Activated CD8-positive, alpha-beta memory T cell treated with anti-CD3 and anti-CD28 coated beads, Interleukin-2, amount 10 ng/mL, durations not matched to agents 7 days and 5 days (primary cell): ENCODE data around the gene KCNE3. TPM values are rescaled to one million over a fixed set of nuclear protein-coding genes. Genes with fewer than 3 reads are reported as not detected.
"Not testable (repeated sequence)": the region's sequence is repeated elsewhere in the genome, so short reads cannot be mapped to it uniquely, and the experiment has no call there.

Experiments
- ATAC-seq: fragments of 150-1000 bp; cut with Tn5 transposase; one replicate; pipeline ENCODE4 v1.10.0; 2021; ENCODE audit warnings: moderate library complexity
- CTCF ChIA-PET: fragments of 350-600 bp; sonication (Branson Sonifier 250); formaldehyde crosslinking; loops from one replicate; lab custom pipeline; 2021; ENCODE audit warnings: antibody characterized with exemption; lab: Charles Lee
- DNase-seq: peaks from one replicate; pipeline ENCODE4 v3.0.0-alpha.2; 2020
- H3K27ac Mint-ChIP-seq: one replicate; pipeline ENCODE4 v1.8.0; 2021; ENCODE audit warnings: mild to moderate bottlenecking, mixed read lengths
- H3K27me3 Mint-ChIP-seq: one replicate; pipeline ENCODE4 v1.8.0; 2021; ENCODE audit warnings: mixed read lengths
- H3K36me3 Mint-ChIP-seq: one replicate; pipeline ENCODE4 v1.8.0; 2021; ENCODE audit warnings: mild to moderate bottlenecking, mixed read lengths
- H3K4me1 Mint-ChIP-seq: one replicate; pipeline ENCODE4 v1.8.0; 2021; ENCODE audit warnings: mixed read lengths
- H3K4me3 Mint-ChIP-seq: one replicate; pipeline ENCODE4 v1.8.0; 2021; ENCODE audit warnings: mild to moderate bottlenecking, moderate library complexity, mixed read lengths
- H3K9me3 Mint-ChIP-seq: one replicate; pipeline ENCODE4 v1.8.0; 2022; ENCODE audit warnings: low read depth, mixed read lengths
- total RNA-seq, 2 experiments: library from RNA; stranded (reverse); gene quantifications; one replicate each; pipeline ENCODE4 v1.2.3, GENCODE V29; 2021

The KCNE3 gene
- total RNA-seq, 2 experiments from 2014 or later: 0.16 TPM; not detected in 1

DNA sequence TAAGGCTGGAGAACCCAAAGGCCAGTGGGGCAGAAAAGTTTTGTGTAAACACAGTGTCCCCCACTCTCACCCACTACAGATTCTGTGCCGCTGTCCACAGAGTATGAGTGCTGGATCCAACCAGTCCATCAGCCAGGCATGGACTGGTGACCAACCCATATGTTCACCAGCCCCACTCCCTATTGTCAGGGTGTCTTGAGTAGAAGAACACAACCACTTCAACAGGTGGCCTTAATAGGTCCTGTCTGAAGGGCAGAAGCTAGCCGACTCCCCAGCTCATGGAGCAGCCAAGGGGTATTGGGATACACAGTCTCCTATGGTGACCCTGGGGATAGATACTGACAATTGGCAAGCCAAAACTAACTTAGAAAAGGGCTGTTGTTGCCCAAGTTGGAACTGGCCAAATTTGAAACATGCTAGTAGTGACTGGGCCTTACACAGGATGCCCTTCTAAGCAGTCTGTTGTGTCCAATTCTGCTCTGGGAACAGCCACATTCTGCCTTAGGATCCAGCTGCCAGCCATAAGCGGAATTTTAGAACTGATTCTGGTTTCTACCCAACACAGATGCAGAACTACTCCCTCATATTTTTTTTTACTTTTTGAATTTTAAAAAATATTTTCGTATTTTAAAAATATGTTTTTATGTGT, 49.4 kb downstream of the KCNE3 start:
- Mint-ChIP-seq H3K9me3 (no peaks in the 10 kb centered on the region), H3K27me3 (peaks cover 15% of the 10 kb centered on the region), H3K4me3 (no peak overlapping the region), H3K36me3 (no peaks in the 10 kb centered on the region), H3K4me1 (peaks cover 9% of the 10 kb centered on the region), H3K27ac (no peak overlapping the region)
- CTCF ChIA-PET: no interaction called here
- no peak for ATAC-seq
- no peak for DNase-seq

DNA sequence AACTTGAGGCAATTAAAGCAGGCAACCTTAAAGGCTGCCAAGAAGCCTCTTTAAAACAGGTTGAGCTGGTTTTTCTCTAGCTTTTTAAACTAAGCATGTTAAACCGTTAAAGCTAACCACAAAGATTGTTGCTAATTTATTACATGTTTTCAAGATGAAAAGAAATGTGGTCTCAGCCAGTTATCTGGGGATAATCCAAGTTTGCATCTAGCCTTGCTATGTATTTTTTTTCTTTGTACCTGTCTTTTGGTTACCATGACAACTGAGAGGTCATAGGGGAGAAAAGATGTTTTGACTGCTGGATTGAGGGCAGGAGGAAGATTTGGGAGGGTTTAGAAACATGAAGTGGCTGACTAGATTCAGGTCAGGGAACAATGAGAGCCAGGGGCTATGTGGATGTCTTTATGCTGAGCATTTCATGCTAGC, 50.0 kb downstream of the KCNE3 start:
- Mint-ChIP-seq H3K9me3 (no peaks in the 10 kb centered on the region), H3K27ac (no peak overlapping the region), H3K4me3 (no peak overlapping the region), H3K4me1 (peaks cover 9% of the 10 kb centered on the region), H3K27me3 (peaks cover 17% of the 10 kb centered on the region), H3K36me3 (no peaks in the 10 kb centered on the region)
- no peak for ATAC-seq
- CTCF ChIA-PET: interaction anchor here (1.1 kb wide), 1 partner anchor 28 kb away, joined by 3 read pairs; no protein-coding TSS in a partner anchor
- no peak for DNase-seq

DNA sequence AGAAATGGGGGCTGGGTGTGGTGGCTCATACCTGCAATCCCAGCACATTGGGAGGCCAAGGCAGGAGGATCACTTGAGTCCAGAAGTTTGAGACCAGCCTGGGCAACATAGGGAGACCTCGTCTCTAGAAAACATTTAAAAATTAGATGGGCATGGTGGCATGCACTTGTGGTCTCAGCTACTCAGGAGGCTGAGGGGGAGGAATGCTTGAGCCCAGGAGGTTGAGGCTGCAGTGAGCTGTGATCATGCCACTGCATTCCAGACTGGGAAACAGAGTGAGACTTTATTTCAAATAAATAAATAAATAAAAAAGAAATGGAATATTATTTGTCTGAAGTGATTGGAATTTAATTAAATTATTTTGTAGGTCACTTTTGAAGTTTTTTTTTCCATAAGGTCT, 50.4 kb downstream of the KCNE3 start:
- H3K9me3 Mint-ChIP-seq, H3K4me3 Mint-ChIP-seq, H3K27ac Mint-ChIP-seq, ATAC-seq, DNase-seq, H3K4me1 Mint-ChIP-seq, H3K36me3 Mint-ChIP-seq: not testable (repeated sequence)
- peaks cover 19% of the 10 kb centered on the region for H3K27me3 Mint-ChIP-seq
- CTCF ChIA-PET: interaction anchor here (1.1 kb wide), 1 partner anchor 28 kb away, joined by 3 read pairs; no protein-coding TSS in a partner anchor

DNA sequence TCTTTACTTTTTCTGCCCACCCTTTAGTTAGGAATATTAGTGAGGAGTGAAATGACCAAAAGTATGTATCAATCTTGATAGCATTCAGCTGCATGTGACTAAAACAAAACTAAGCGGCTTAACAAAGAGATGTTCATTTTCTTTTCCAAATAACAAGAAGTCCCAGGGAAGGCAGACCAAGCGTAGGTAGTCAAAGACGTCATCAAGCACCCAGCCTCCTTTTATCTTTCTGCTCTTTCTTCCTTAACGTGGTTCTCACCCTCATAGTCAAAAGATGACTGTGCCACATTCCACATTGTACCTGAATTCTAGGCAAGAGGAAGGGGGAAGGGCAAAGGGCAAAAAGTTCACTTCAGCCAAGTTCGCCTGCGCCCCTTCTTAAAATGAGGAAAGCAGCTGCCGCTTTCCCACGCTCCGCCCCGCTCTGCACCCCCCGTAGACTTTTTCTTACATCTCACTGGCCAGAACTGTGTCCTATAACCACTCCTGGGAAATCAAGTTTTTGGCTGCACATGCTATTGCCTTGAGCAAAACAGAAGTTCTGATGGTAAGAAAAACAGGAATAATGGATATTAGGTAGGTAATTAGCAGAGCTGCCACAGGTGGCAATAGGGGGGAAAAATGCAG, 54.5 kb downstream of the KCNE3 start:
- peaks cover 7% of the 10 kb centered on the region for H3K4me1 Mint-ChIP-seq
- H3K27me3 Mint-ChIP-seq: peaks cover 20% of the 10 kb centered on the region
- DNase-seq: no peak
- ATAC-seq: no peak
- no peak overlapping the region for H3K27ac Mint-ChIP-seq
- H3K4me3 Mint-ChIP-seq: no peak overlapping the region
- CTCF ChIA-PET: no interaction called here
- no peaks in the 10 kb centered on the region for H3K36me3 Mint-ChIP-seq
- no peaks in the 10 kb centered on the region for H3K9me3 Mint-ChIP-seq

DNA sequence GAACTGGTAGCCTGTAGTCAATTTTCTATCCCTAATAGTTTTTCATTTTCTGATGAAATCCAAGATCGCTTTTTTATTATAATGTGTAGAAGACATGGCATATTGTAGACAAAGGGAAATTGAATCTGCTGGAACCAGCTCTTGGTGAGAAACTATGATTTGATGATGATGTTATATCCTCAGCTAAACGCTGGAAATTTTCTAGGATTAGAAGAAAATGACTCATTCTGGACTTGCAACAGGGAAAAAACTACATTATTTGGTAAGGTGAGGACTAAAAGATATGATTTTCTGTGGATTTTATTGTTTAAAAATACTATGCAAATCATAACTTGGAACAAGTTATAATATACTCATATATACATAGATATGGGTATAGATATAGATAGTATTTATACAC, 55.0 kb downstream of the KCNE3 start:
- ATAC-seq: no peak
- CTCF ChIA-PET: no interaction called here
- H3K4me1 Mint-ChIP-seq: peaks cover 2% of the 10 kb centered on the region

DNA sequence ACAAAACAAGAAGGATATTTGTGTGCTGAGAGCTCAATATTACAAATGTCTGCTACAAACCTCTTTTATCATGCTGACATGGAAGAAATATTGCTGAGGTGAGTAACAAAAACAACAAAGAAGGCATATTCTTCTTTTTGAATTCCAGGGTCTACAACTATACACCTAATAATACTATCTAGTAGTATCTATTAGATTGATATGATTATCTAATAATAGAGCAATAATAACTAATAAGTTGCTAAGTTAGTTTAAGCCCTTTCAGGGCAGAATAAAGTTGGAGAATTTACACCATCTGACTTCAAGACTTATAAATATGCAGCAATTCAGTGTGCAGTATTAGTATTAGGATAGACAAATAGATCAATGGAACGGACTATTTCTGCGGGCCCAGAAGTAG, 57.7 kb downstream of the KCNE3 start:
- Mint-ChIP-seq H3K4me1 (no peaks in the 10 kb centered on the region), H3K27me3 (peaks cover 37% of the 10 kb centered on the region), H3K4me3 (no peak overlapping the region), H3K27ac (no peak overlapping the region), H3K36me3 (no peaks in the 10 kb centered on the region), H3K9me3 (no peaks in the 10 kb centered on the region)
- no peak for DNase-seq
- no peak for ATAC-seq
- CTCF ChIA-PET: interaction anchor here (0.5 to 1.8 kb wide), 5 partner anchors 18 to 154 kb away, joined by 3 to 4 read pairs (median 3); no protein-coding TSS in a partner anchor

More for the DNA sequence above, 55.0 kb downstream of the KCNE3 start:
- DNase-seq: no peak
- peaks cover 22% of the 10 kb centered on the region for H3K27me3 Mint-ChIP-seq
- no peak overlapping the region for H3K4me3 Mint-ChIP-seq
- H3K36me3 Mint-ChIP-seq: no peaks in the 10 kb centered on the region
- no peak overlapping the region for H3K27ac Mint-ChIP-seq
- no peaks in the 10 kb centered on the region for H3K9me3 Mint-ChIP-seq

Other genes with a start within 250 kb of the KCNE3 start
- gene P4HA3, start 155.9 kb downstream of the KCNE3 start, total RNA-seq: not detected
- 10 to 100 TPM; 10.1 to 13.1 TPM for gene PGM2L1, start 69.1 kb downstream of the KCNE3 start, total RNA-seq
- gene LIPT2, start 26.2 kb upstream of the KCNE3 start, total RNA-seq: 1 to 10 TPM in 1 of 2 experiments, under 1 TPM in 1; 0.82 to 2.5 TPM
- gene POLD3, start 125.0 kb upstream of the KCNE3 start, total RNA-seq: 10 to 100 TPM; 56.6 to 62.7 TPM